CD4-positive, alpha-beta T cell treated with Interleukin-1 beta for 1 hour (primary cell): ENCODE results near the gene PLEKHA5.

ENCODE experiments used
- DNase-seq, 2 donors: peaks; one replicate each; pipeline ENCODE4 v3.0.0-alpha.2; 2020 to 2022

PLEKHA5 gene

GRCh38 chr12:19129122-19129485 is 429 bp upstream of the PLEKHA5 start:
- no peak for DNase-seq

- DNase-seq, result peak in 1 of 2 donors; percentile 3
Observed at GRCh38 chr12:19130224-19131024, 891 bp downstream of the PLEKHA5 start.

GRCh38 chr12:19131025-19131444 is 1.5 kb downstream of the PLEKHA5 start:
- no peak for DNase-seq

- DNase-seq, result no peak
Observed at GRCh38 chr12:19138551-19138950, 9.0 kb downstream of the PLEKHA5 start.

GRCh38 chr12:19138956-19139355 is 9.4 kb downstream of the PLEKHA5 start:
- no peak for DNase-seq

- DNase-seq, result no peak
Observed at GRCh38 chr12:19139615-19140194, 10.2 kb downstream of the PLEKHA5 start.

GRCh38 chr12:19140381-19141236 is 11.1 kb downstream of the PLEKHA5 start:
- DNase-seq, result no peak

GRCh38 chr12:19142499-19142898 is 13.0 kb downstream of the PLEKHA5 start:
- no peak for DNase-seq

GRCh38 chr12:19144287-19144686 is 14.8 kb downstream of the PLEKHA5 start:
- DNase-seq, result no peak

GRCh38 chr12:19144985-19145384 is 15.5 kb downstream of the PLEKHA5 start:
- no peak for DNase-seq

- no peak for DNase-seq
Observed at GRCh38 chr12:19148860-19149259, 19.3 kb downstream of the PLEKHA5 start.

- no peak for DNase-seq
Observed at GRCh38 chr12:19150273-19150900, 20.9 kb downstream of the PLEKHA5 start.

- no peak for DNase-seq
Observed at GRCh38 chr12:19151298-19151697, 21.8 kb downstream of the PLEKHA5 start.

GRCh38 chr12:19153396-19153795 is 23.9 kb downstream of the PLEKHA5 start:
- DNase-seq, result no peak

- no peak for DNase-seq
Observed at GRCh38 chr12:19154686-19155085, 25.2 kb downstream of the PLEKHA5 start.

- no peak for DNase-seq
Observed at GRCh38 chr12:19155981-19156734, 26.6 kb downstream of the PLEKHA5 start.

- no peak for DNase-seq
Observed at GRCh38 chr12:19158923-19159322, 29.4 kb downstream of the PLEKHA5 start.

- no peak for DNase-seq
Observed at GRCh38 chr12:19161216-19161615, 31.7 kb downstream of the PLEKHA5 start.

- DNase-seq, result no peak
Observed at GRCh38 chr12:19165451-19165850, 35.9 kb downstream of the PLEKHA5 start.

- no peak for DNase-seq
Observed at GRCh38 chr12:19166387-19166786, 36.9 kb downstream of the PLEKHA5 start.

GRCh38 chr12:19166956-19167355 is 37.4 kb downstream of the PLEKHA5 start:
- DNase-seq, result no peak

GRCh38 chr12:19167708-19168107 is 38.2 kb downstream of the PLEKHA5 start:
- no peak for DNase-seq
